ENCODE data around the gene TMEM19. TPM values are rescaled to one million over a fixed set of nuclear protein-coding genes. Genes with fewer than 3 reads are reported as not detected.

Gene TMEM19
- total and polyA plus RNA-seq, 2 of the 8 experiments (the other 6 are each of a cell fraction or from before 2014, with no cell fraction given) = 12.6 to 19.1 TPM

DNA sequence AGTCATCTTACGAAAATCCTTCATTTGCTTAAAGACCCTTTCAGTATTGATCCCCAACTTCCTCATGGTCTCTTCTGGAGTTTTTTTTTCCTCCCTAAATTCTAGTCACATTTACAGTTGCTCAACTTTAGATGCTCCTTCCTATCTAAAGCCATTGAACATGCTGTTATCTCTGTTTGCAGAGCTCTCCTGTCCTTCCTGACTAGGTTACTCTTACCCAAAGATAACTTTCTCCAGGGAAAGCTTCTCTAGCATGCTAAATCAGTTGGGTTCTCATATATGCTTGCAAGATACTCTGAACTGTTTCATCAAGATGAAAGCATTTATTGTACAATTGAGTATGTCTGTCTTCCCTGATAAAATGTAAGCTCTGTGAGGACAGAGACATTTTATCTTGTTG is 67.0 kb downstream of the TMEM19 start:
- Histone ChIP-seq H2BK20ac (ENCODE audit: low read length) (no peak overlapping the region), H3K23ac (ENCODE audit: insufficient read length) (no peak overlapping the region)
- CTCF ChIA-PET (ENCODE audit: partially characterized antibody) = interaction anchor here (1.2 kb wide), 1 partner anchor 71 kb away, joined by 3 read pairs; no protein-coding TSS in a partner anchor
- TF ChIP-seq CHD2 (IDR thresholded peaks at IDR 0.05; ENCODE audit: low read length) (no peak), TCF12 (IDR thresholded peaks at IDR 0.05; ENCODE audit: low read depth, low read length) (no peak), CHD1 (IDR thresholded peaks at IDR 0.05; ENCODE audit: low read depth, low read length) (no peak), TAF7 (optimal IDR thresholded peaks at IDR 0.05; ENCODE audit: borderline replicate concordance, low read depth, low read length) (no peak), CREB1 (IDR thresholded peaks at IDR 0.05) (no peak), NANOG (IDR thresholded peaks at IDR 0.05; ENCODE audit: insufficient read depth, low read depth, low read length, poor library complexity, severe bottlenecking) (no peak), KDM4A (IDR thresholded peaks at IDR 0.05; ENCODE audit: low read depth, low read length, severe bottlenecking) (no peak), NRF1 (IDR thresholded peaks at IDR 0.05; ENCODE audit: low read depth, low read length) (no peak)
- TF ChIP-seq, protein P1, sequence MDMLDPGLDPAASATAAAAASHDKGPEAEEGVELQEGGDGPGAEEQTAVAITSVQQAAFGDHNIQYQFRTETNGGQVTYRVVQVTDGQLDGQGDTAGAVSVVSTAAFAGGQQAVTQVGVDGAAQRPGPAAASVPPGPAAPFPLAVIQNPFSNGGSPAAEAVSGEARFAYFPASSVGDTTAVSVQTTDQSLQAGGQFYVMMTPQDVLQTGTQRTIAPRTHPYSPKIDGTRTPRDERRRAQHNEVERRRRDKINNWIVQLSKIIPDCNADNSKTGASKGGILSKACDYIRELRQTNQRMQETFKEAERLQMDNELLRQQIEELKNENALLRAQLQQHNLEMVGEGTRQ (IDR thresholded peaks at IDR 0.05; ENCODE audit: low read length) = no peak
- TF ChIP-seq, protein P2, sequence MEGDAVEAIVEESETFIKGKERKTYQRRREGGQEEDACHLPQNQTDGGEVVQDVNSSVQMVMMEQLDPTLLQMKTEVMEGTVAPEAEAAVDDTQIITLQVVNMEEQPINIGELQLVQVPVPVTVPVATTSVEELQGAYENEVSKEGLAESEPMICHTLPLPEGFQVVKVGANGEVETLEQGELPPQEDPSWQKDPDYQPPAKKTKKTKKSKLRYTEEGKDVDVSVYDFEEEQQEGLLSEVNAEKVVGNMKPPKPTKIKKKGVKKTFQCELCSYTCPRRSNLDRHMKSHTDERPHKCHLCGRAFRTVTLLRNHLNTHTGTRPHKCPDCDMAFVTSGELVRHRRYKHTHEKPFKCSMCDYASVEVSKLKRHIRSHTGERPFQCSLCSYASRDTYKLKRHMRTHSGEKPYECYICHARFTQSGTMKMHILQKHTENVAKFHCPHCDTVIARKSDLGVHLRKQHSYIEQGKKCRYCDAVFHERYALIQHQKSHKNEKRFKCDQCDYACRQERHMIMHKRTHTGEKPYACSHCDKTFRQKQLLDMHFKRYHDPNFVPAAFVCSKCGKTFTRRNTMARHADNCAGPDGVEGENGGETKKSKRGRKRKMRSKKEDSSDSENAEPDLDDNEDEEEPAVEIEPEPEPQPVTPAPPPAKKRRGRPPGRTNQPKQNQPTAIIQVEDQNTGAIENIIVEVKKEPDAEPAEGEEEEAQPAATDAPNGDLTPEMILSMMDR (IDR thresholded peaks at IDR 0.05; ENCODE audit: control extremely low read depth in 1 of 3, insufficient read depth in 1 of 3, low read depth in 1 of 3, low read length in 3 of 3) = no peak

More for the DNA sequence above, 67.0 kb downstream of the TMEM19 start:
- Histone ChIP-seq H2BK5ac (ENCODE audit: low read depth, low read length) (no peak overlapping the region), H3K4me3 (ENCODE audit: extremely low read depth in 1 of 4, insufficient read depth in 2 of 4, low read depth in 3 of 4, low read length in 4 of 4) (no peak overlapping the region), H2BK12ac (ENCODE audit: low read depth, low read length) (no peak overlapping the region), H2AK5ac (ENCODE audit: low read depth, low read length) (no peak overlapping the region), H3K9ac (replicated peaks in 1 of 4; ENCODE audit: extremely low read depth in 1 of 4, low read depth in 3 of 4, low read length in 3 of 4) (no peak overlapping the region), H4K20me1 (replicated peaks in 1 of 2; ENCODE audit: control insufficient read depth in 1 of 2, insufficient read depth in 2 of 2, low read length in 2 of 2) (peaks cover 5 to 9% of the 10 kb centered on the region in 2 experiments), H2AFZ (ENCODE audit: low read length) (no peak overlapping the region), H3K79me2 (ENCODE audit: control insufficient read depth in 1 of 2, insufficient read depth in 2 of 2, low read length in 2 of 2) (peaks cover 12 to 29% of the 10 kb centered on the region in 2 experiments), H2BK120ac (replicated peaks; ENCODE audit: low read depth, low read length) (no peak overlapping the region), H3K79me1 (ENCODE audit: low read depth, low read length) (0 out of 2 replicates have a peak, but pooled peaks cover 2% of the 10 kb centered on the region), H2BK15ac (ENCODE audit: low read length) (no peak overlapping the region), H4K8ac (ENCODE audit: extremely low read depth, insufficient read depth, low read length) (no peak overlapping the region), H3K56ac (replicated peaks; ENCODE audit: insufficient read length, low read depth, low read length) (no peak overlapping the region), H3K23me2 (ENCODE audit: low read depth, low read length) (peaks cover 2% of the 10 kb centered on the region; the same call in 1 of the 2 replicates), H3K4me2 (ENCODE audit: insufficient read depth in 1 of 2, low read depth in 2 of 2, low read length in 2 of 2) (no peak overlapping the region), H3K27ac (ENCODE audit: low read depth, low read length) (no peak overlapping the region), H3K9me3 (ENCODE audit: insufficient read depth in 2 of 2, low read depth in 1 of 2, low read length in 1 of 2) (no peaks in the 10 kb centered on the region), H3K18ac (ENCODE audit: extremely low read depth, low read length) (no peak overlapping the region), H3K4me1 (replicated peaks in 1 of 4; ENCODE audit: control insufficient read depth in 3 of 4, insufficient read depth in 4 of 4, low read length in 3 of 4) (peaks cover 0 to 16% (median 2%) of the 10 kb centered on the region in 4 experiments; a peak in 4 of 7 replicates), H3K14ac (ENCODE audit: insufficient read length) (no peak overlapping the region), H4K5ac (ENCODE audit: insufficient read length, low read depth, low read length) (no peak overlapping the region), H4K91ac (replicated peaks; ENCODE audit: insufficient read length, low read length) (no peak overlapping the region), H3K36me3 (ENCODE audit: control insufficient read depth in 2 of 4, insufficient read depth in 4 of 4, low read length in 3 of 4) (peaks cover 0 to 3% (median 0%) of the 10 kb centered on the region in 4 experiments; a peak in 2 of 8 replicates), H3K27me3 (replicated peaks in 1 of 4; ENCODE audit: control insufficient read depth in 3 of 4, extremely low read depth in 1 of 4, insufficient read depth in 3 of 4, low read length in 3 of 4) (no peaks in the 10 kb centered on the region), H3K4ac (replicated peaks; ENCODE audit: insufficient read length, low read depth, low read length) (no peak overlapping the region)
- FAIRE-seq (no peak), DNase-seq (ENCODE audit: low read depth in 1 of 2, low spot score in 2 of 2) (no peak)
- WGBS, 2 experiments (ENCODE audit: extremely low coverage in 1 of 2, insufficient coverage in 1 of 2, insufficient read length in 1 of 2, insufficient replicate concordance in 2 of 2, low coverage in 1 of 2, low lambda C conversion rate in 2 of 2, missing lambda C conversion rate in 1 of 2) = 83% methylated on average over 1 of the region's 1 CpG; no CpG with 5 or more reads in 1 of the 2 experiments
- POLR2A ChIA-PET (ENCODE audit: partially characterized antibody) = no interaction called here

Data from H1 (cell line).